Coronary artery (tissue), 2 donors: ENCODE measurements around the gene KDM1A.

Experiments
- DNase-seq: peaks from one replicate; pipeline ENCODE4 v3.0.0-alpha.2; 2017; ENCODE audit warnings: low spot score
- H3K27ac ChIP-seq, 2 donors: fragments of 200-600 bp; sonication (generic); one replicate each; pipeline ENCODE4 v1.5.1; 2016 to 2019
- H3K4me3 ChIP-seq: fragments of 200-600 bp; sonication (generic); 2 replicates; pipeline ENCODE4 v1.5.1; 2016; ENCODE audit warnings: mild to moderate bottlenecking, moderate library complexity
- TF ChIP-seq, protein P1 (sequence below): fragments of 200-600 bp; sonication (generic); IDR thresholded peaks from one replicate; pipeline ENCODE4 v1.5.1; 2019; ENCODE audit warnings: antibody characterized with exemption

KDM1A gene

DNA sequence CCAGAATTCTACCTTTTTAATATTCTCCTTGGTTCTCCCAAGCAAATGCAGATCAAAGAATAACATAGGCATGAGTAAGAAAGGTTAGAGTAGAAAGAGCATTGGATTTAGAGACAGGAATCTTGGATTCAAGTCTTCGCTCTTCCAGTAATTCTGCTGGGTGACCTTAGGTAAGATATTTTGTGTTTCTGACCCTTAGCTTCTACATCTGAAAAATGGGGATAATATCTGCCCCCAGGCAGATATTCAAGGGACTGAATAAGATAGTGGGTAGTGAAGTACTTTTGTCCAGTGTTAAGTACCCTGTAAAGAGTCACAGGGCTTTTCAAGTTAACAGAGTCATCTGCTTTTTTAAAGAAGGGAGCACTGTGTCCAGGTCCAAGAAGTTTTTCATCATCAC lies 70.8 kb downstream of the KDM1A start:
- TF ChIP-seq, protein P1, sequence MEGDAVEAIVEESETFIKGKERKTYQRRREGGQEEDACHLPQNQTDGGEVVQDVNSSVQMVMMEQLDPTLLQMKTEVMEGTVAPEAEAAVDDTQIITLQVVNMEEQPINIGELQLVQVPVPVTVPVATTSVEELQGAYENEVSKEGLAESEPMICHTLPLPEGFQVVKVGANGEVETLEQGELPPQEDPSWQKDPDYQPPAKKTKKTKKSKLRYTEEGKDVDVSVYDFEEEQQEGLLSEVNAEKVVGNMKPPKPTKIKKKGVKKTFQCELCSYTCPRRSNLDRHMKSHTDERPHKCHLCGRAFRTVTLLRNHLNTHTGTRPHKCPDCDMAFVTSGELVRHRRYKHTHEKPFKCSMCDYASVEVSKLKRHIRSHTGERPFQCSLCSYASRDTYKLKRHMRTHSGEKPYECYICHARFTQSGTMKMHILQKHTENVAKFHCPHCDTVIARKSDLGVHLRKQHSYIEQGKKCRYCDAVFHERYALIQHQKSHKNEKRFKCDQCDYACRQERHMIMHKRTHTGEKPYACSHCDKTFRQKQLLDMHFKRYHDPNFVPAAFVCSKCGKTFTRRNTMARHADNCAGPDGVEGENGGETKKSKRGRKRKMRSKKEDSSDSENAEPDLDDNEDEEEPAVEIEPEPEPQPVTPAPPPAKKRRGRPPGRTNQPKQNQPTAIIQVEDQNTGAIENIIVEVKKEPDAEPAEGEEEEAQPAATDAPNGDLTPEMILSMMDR = no peak
- Histone ChIP-seq H3K27ac (no peak overlapping the region), H3K4me3 (no peak overlapping the region)
- no peak for DNase-seq

DNA sequence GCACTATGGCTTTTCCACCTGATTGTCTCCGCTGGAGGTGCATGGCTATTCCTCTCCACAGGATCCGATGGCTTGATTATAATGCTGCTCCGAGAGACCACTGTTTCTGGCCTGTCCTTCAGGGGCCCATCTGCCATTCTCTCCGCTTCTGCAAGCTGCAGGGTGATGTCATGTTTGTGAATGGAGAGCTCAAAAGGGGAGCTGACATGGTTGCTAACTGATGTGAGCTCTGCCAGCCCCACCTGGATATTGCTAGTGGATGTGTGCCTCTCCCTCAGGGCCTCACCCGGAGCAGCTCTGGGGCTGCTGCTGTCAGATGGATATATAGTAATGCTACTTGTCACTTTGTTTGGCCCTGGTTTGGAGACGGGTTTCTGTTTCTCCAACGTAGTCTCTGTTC lies 72.3 kb downstream of the KDM1A start:
- Histone ChIP-seq H3K27ac (no peak overlapping the region), H3K4me3 (no peak overlapping the region)
- TF ChIP-seq, protein P1 = no peak
- DNase-seq = no peak

DNA sequence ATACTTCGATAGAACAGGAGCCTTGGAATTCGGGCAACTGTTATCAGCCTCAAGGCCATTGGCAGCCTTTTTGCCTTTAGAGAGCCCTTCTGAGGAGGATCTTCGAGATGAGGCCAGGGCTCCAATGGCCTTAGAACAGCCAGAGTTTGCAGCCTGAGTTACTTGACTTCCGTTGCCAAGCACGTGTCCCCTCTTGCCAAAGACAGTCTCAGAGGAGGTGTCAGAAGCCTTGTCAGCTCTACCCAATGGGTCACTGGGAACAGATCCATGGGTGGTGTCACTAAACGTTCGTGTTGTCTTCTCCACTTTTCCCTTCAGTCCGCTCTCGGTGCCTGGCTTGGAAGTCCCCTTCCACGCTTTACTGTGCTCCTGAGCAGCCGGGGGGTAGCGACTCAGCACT lies 73.2 kb downstream of the KDM1A start:
- Histone ChIP-seq H3K4me3 (no peak overlapping the region), H3K27ac (no peak overlapping the region)
- TF ChIP-seq, protein P1 = no peak
- DNase-seq = no peak

DNA sequence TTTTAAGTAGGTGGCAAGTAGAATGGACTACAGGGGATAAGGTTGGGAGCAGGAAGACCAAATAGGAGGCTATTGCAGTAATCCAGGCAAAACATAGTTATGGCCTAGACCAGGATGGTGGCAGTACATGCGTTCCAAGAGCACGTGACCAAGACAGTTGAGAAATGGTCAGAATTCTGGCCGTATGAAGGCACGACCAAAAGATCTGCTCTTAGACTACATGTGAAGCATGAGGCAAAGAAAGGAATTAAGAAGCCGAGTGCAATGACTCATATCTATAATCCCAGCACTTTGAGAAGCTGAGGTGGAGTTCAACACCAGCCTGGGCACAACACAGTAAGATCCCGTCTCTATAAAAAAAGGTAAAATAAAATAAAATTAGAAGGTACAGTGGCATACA lies 78.0 kb downstream of the KDM1A start:
- H3K4me3 ChIP-seq = no peak overlapping the region
- TF ChIP-seq, protein P1 = no peak
- H3K27ac ChIP-seq = no peak overlapping the region
- DNase-seq = no peak

DNA sequence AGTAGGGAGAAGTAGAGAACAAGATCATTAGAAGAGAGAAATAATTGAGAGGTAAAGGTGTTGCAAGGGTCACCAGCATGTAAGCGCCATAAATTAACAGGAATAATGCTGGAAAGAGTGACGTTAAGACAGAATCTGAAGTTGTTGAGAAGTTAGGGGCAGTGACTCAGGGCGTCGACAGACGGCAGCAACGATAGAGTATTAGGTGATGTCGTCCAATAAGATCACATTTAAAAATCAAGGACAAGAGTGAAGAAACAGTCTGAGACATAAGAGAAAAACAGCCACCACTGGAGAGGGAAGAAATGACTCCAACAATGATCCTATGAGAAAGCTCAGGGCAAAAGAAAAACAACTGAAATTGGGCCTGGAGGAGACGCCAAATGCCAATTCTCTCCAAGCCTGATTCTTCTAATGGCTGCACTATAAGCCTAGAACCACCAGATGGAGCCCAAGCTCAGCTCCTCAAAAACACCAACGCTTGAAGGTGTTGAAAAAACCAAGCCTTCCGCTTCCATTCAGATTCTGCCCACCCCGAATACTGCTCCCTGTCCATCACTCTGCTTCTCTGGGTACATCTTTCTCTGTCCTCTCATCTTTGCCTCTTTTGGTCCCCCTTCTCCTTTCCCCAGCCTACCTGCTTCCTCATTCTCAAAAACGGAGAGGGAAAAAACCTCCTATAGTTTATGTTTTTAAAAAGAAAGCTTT lies 79.3 kb downstream of the KDM1A start:
- DNase-seq = no peak
- Histone ChIP-seq H3K4me3 (no peak overlapping the region), H3K27ac (no peak overlapping the region)
- TF ChIP-seq, protein P1 = peak; percentile 86

DNA sequence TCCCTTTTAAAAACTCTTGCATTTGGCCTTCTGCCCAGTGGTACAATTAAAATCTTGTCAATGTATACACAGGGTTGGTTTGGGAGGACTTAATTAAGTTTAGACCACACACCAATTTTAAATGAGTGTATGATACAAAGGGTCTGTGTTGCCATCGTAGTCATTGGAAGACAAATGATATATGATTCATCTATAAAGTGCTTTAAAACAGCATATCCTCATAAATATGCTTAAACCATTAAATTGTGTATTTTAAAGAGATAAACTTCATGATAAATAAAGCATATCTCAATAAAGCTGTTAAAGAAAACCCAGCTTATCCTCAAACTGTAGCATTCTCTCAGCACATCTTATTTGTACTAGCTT lies 79.9 kb downstream of the KDM1A start:
- no peak overlapping the region for H3K4me3 ChIP-seq
- H3K27ac ChIP-seq = no peak overlapping the region
- no peak for DNase-seq
- TF ChIP-seq, protein P1 = no peak

DNA sequence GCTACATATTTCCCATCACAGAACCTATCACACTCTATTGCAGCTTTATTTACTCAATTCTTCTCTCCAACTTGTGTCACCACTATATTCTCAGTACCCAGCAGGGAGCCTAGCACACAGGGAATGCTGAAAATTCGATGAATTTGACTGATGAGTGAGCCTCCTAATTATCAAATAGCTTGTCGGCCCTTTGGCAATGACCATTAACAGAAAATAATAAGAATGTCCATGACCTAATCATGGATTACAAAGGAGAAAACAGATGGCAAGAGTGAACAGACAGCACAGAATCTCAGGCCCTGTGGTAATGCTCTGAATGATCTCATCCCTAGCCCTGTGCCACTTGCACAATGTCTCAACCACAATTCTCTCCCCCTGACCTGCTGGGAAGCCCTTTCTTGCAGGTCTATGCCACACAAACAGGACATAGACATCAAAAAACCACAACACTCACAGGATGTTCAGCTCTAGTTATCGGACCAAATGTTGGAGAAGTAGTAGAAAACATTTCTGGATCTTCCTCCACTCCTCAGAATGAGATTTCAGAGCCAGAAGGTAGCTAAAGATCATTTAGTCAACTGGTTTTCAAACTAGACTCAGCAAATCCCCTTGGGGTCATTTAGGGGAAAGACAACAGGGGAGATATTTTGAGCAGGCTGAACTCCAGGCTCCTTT lies 80.9 kb downstream of the KDM1A start:
- Histone ChIP-seq H3K4me3 (no peak overlapping the region), H3K27ac (peak overlapping the region; percentile 18 to 71)
- DNase-seq = no peak
- TF ChIP-seq, protein P1 = no peak
